Stimulated activated CD8-positive, alpha-beta memory T cell treated with anti-CD3 and anti-CD28 coated beads, Interleukin-15, amount 100 ng/mL, for 24 hours (primary cell): ENCODE measurements around the gene REPS1.

Experiments used
- DNase-seq: peaks from one replicate; pipeline ENCODE4 v3.0.0-alpha.2; 2020; ENCODE audit warnings: low read depth

Gene REPS1

DNA sequence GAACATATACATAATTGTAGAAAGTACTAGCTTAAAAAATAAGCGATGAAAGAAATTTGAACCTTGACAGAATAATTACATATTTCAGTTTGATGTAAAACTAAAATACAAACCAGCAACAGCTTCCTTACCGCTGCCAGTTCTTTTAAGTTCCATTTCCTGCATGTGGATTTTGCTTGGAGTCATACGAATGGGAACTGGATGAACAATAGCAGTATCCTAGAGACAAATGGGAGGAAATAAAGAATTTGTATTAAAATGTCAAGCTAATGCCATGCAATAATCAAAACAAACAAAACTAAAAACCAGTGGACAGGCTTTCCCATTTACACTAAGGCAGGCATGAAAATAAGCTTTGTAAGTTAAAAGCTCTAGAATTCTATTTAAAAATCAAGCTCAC lies 67.1 kb downstream of the REPS1 start:
- DNase-seq, result no peak

DNA sequence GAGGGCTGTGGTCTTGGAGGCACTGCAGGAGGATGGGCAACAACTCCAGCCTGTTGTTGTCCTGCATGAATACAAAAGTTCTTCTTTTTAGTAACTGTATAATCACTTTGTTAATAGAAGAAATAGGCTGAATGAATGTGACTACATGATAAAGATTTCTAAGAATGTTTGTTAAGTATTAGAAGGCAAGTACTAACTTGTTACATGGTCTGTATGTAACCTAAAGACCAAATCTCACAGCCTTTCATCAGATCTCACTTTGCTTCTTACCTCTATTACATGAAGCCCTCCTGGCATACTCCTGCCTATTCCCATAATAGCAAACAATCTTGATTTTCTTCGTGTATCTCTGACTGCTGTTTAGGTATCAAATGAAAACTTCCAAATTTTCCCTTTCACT lies 73.4 kb downstream of the REPS1 start:
- no peak for DNase-seq

DNA sequence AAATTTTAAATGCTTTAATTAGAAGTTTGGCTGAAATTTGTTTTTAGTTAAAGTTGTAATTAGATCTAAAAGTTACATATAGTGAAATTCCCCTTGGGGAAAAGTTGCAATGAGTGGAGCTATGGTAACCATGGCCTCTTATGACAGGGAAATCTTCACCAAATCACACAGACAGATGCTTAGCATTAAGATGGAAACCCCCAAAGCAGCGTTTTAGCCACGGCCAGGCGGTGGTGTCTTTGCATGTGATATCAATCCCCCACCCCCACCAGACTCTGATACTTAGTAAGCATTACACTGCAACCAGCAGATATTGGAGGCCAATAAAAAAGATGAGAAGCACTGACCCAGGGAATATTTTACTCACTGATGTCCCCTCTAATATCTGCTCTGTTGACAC lies 75.7 kb downstream of the REPS1 start:
- DNase-seq, result no peak

DNA sequence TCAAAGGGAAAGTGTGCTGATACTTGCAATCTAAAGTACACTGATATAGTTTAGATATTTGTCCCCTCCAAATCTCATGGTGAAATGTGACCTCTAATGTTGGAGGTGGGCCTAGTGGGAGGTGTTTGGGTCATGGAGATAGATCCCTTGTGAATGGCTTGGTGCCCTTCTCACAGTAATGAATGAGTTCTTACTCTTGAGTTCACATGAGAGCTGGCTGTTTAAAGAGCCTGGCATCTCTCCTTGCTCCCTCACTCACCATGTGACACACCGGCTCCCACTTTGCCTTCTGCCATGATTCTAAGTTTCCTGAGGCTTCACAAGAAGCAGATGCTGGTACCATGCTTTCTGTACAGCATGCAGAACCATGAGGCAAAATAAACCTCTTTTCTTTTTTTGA lies 78.1 kb downstream of the REPS1 start:
- DNase-seq, result no peak

DNA sequence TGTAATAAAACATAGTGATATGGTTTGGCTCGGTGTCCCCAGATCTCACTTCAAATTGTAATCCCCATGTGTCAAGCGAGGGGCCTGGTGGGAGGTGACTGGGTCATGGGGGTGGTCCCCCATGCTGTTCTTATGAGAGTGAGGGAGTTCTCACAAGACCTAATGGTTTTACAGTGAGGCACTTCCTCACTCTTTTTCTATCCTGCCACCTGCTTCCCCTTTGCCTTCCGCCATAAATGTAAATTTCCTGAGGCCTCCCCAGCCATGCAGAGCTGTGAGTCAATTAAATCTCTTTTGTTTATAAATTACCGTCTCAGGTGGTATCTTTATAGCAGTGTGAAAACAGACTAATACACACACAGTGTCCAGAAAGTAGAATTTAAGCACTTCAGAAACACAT lies 78.5 kb downstream of the REPS1 start:
- no peak for DNase-seq

DNA sequence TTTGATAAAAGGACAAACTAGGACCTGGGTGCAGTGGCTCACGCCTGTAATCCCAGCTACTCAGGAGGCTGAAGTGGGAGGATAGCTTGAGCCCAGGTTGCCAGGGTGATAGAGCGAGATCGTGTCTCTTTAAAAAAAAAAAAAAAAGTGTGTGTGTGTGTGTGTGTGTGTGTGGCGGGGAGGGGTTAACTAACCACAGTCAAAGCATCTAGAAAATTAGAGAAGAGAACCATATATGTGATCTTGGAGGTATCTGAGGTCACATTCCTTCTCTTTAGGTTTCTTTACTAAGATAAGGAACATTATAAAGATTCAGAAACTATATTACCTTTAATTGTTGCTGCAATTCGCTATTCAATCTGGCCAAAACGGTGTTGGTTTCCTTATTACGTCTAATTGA lies 80.9 kb downstream of the REPS1 start:
- DNase-seq, result no peak

DNA sequence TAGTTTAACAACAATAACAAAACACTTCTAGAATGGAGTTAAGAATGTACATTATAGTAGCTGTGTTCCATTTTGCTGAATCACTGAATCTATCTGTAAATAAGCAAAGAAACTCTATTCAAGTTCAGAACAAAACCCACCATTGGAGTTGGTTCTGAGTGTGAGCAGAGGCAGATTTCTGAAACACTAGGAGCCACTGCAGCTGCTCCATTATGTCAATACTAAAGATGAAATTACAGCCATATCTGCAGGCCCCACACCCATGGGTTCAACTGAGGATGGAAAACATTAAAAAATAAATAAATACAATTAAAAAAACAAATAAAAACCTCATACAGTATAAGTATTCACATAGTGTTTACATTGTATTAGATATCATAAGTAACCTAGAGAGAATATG lies 91.0 kb downstream of the REPS1 start:
- DNase-seq, result no peak

DNA sequence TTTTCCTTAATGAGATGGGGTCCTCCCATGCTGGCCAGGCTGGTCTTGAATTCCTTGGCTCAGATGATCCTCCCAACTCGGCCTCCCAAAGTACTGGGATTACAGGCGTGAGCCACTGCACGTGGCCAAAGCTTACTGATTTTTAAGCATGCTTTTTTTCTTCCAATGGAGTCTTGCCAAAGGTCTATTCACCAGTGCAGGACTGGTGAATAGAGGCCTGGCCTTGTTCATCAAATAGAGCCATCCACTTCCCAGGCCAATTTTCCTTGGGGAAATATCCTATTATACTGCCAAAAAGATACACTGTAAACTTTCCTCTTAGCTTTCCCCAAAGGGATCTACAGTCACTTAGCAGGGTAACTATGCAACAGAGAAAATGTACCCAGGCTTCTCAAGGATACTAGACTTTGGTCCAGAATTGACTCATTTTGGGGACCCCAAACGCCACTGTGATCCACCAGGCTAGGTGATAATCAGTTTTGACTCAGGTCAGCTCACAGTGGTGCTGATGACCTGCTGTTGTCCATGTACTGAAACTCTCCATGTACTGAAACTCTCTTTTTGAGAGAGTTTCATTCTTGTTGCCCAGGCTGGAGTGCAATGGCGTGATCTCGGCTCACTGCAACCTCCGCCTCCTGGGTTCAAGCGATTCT lies 91.8 kb downstream of the REPS1 start:
- DNase-seq, result no peak

DNA sequence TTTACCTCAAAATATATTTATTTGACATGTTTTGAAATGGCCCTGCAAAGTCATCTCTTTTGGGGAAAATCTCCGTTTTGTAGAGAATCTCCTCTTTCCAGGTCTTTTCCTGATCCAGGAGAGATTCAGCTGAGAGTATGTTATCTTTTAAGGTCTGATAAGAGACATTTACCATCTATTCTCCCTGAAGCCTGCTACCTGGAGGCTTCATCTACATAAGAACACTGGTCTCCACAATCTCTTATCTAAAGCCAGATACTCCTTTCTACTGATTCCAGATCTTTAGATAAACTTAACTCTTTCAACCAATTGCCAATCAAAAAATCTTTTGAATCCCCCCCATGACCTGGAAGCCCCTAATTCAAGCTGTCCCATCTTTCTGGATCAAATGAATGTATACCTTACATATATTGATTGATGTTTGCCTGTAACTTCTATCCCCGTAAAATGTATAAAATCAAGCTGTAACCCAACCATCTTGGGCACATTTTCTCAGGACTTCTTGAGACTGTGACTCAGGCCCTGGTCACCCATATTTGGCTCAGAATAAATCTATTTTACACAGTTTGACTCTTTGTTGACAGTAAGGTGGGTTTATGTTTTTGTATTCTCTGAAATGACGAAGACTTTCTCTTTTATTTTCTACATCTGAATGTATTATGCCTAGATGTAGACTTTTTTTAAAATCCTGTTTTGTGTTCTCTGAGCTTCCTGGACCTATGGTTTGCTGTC lies 96.6 kb downstream of the REPS1 start:
- no peak for DNase-seq

DNA sequence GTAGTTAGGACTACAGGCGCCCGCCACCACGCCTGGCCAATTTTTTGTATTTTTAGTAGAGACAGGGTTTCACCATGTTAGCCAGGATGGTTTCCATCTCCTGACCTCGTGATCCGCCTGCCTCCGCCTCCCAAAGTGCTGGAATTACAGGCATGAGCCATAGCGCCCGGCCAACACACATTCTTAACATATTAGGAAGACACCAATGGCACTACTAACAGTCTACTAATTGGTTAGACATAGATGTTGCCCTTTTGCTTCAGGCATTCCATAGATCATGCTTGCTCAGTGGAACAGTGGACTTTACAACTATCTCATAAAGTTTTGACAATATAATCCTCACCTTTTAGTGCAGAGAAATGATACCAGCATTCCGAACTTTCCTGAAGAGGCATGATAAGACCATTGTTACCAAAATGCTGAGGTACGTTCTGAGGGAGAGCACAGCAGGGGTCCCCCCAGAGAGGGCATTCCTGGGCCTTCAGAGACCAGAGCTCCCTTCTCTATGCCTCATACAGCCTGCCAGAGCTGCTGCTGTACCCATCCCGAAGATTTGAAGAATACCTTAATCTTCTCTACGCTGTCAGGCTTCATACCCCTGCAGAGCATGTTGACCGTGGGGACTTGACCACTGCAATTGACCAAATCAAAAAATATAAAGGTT lies 102.8 kb downstream of the REPS1 start:
- no peak for DNase-seq

DNA sequence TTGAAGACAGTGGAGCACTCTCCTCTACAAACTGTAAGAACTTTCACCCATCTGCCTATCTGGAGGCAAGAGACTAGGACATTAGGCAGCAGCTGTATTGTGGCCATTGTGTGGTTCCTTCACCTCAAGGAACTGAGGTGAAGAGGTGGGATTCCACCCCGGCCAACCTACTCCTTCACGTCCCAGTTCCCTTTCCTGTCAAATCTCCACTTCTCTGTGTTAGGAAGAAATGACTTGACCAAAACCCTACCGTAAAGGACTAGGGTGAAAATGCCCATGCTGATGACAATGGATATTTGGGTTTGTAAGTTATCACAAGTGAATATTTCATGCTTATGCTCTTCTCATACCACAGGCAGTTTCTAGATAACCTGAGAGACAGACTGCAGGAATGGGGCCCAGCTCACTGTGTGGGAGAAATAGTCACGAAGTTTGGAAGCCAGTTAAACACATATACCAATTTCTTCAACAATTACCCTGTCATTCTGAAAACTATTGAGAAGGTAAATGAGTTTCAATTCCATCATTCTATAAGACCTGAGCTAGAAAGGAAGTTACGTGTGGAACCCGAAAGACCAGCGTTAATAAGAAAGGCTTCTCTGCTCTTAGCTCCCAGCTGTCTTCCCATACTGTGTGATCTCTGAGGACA lies 105.6 kb downstream of the REPS1 start:
- no peak for DNase-seq

DNA sequence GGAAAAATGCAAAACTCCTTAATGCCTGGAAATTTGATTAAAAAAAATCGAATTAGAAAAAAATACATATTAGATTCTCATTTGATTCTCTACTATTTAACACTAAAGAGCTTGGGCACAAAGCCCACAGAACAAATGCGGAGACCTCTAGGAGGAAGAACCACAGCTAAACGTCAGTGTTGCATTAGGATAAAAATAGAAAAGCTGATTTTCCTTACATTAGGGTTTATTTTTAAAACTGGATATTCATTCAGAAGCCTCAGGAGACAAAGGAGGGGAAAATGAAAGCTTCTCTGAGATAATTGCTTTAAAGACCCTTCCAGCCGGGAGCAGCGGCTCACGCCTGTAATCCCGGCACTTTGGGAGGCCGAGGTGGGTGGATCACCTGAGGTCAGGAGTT lies 114.9 kb downstream of the REPS1 start:
- DNase-seq, result no peak

DNA sequence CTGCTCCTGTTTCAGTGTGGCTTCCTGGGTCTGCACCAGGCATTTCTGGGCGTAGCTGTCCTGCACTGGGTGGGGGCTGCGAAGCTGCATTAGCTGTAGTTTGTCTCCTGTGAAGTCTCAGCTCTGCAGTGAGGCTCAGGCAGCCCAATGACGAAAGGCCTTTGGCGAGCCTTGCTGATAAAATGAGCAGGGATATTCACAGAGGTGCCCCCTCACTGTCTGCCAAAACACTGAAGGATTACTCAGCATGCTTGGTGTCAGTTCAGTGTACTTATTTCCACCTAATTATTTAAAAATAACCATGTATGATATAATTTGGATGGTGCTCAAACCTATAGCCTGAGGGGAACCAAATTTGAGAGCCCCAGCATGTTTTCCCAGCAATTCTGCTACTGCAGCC lies 118.7 kb downstream of the REPS1 start:
- DNase-seq, result no peak

DNA sequence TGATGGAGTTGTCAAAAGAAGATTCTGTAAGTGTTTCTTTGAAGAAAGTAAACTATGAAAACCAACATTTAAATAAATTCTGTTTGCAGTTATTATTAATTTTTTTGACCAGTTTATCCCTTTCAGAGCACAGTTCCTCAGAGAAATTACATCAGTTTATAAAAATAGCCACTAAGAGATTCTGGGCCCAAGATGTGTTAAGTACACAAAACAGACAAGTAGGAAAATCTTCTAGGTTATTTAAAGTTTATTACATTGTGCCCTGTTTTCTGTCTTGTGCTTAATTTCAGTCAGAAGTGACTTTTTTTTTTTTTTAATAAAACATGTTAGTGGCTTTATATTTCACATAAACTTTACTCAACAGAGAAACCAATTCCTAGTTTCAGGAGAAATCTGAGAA lies 119.9 kb downstream of the REPS1 start:
- no peak for DNase-seq

DNA sequence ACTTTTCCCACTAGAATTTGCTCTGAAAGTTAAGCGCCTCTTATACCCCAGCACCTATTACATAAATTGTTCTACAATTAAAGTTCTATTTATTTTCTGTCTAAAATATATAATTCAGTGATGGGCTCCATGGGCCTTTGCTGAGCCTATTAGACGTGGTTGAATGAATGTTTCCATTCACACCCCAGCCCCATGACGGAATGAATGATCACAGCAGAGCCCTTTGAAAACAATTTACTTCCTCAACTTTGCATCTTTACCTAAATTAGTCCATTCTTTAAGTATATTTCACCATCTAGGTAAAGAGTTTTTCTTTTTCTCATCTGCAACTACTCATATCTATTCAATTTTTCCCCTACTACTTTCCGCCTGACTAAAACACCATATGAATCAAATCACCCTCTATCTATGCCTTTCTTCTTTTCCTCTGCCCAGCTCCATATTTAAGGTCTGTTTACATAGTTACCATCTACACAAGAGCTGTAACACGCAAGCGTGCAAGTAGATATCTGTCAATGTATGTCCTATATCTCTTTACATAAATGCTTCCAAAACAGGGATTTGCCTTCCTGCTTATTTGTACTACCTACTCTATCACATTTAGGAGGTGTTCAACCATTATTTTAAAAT lies 122.5 kb downstream of the REPS1 start:
- no peak for DNase-seq

DNA sequence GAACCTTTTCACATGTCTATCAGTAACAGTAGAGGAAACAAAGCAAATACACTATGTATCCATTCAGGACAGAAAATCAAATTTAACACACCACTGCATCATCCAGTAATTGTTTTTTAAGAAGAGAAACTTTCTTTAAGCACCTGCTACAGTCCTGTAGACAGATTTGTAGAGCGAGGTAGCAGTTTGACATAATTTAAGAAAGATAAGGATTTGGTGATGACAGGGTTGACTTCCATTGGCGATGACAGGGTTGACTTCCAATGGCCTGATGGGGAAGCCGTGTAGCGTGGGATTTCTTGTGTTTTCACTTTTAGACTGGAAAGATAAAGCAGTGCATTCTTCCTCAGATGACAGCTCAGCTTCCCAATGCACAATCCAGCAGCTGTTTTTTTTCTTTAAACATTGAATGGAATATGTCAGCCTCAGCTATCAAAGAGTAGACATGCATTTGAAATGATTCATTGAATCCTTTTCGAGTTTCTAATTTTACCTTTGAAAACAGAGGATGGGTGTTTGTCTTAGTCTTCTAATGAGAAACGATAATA lies 123.6 kb downstream of the REPS1 start:
- DNase-seq, result no peak

DNA sequence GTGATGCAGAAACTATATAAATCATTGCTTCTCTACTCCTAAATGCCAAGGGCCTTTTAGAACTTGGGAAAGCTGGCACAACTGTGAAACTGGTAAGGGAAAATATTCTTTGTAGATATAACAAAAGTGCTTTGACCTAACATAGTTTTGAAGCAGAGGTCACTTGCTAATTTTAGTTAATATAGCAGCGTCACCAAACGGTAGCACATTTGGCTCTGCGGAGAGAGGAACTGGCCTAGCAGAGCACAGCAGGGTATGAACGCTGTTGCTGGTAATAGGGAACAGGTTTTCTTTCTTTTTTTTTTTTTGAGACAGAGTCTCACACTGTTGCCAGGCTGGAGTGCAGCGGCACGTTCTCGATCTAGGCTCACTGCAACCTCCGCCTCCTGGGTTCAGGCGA lies 124.7 kb downstream of the REPS1 start:
- no peak for DNase-seq

DNA sequence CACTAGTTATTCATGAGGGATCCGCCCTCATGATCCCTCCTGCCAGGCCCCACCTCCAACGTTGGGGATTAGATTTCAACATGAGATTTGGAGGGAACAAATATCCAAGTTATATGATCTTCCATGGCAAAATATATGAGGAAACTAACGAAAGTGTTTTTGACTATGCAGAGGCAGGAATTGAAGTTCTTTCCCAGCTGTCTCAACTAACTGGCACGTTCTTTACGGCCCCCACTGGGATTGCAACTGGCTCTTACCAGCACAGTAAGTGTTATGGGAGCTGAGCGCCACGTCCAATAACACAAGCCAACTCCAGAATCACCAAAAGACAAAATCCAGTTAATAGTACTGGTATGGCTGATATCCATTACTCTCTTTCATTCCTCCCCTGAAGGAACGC lies 125.6 kb downstream of the REPS1 start:
- no peak for DNase-seq

DNA sequence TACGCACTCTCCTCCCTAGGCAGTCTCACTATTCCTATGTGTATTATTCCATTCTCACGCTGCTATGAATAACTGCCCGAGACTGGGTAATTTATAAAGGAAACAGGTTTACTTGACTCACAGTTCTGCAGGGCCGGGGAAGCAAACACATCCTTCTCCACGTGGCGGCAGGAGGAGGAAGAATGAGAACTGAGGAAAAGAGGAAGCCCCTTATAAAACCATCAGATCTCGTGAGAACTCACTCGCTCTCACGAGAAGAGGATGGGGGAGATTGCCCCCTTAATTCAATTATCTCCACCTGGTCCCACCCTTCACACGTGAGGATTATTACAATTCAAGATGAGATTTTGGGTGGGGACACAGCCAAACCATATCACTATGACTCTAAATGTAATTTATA lies 130.3 kb downstream of the REPS1 start:
- no peak for DNase-seq

DNA sequence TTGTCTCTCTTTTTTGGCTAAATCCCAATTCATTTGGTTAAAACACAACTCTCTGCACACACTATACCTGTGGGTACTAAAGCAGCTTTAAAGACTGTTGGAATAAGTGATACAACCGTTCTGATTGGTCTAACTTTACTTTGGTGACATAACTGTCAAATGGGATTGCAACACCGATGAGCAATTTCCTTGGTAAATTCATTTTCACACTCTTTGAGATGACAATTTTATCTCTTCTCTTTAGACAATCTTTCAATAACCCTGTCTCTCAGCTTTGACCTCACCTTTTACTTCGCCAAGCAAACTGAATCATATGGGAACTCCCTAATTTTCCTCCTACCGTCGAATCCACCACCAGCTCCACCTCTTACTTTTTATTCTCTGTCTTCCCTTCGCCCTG lies 131.4 kb downstream of the REPS1 start:
- DNase-seq, result no peak
